HG03457 (cell line): Measurements from ENCODE around the gene MED14.

ENCODE experiments used
- ATAC-seq: cut with Tn5 transposase; IDR thresholded peaks from one replicate; pipeline ENCODE4 v1.9.1; 2021; ENCODE audit warnings: moderate number of reproducible peaks; ENCODE audit not compliant: unreplicated experiment

The MED14 gene

GRCh38 chrX:40615976-40616375 is 119.4 kb downstream of the MED14 start:
- no peak for ATAC-seq

- ATAC-seq, result no peak
These were observed 122.8 kb downstream of the MED14 start for GRCh38 chrX:40612511-40612910.

GRCh38 chrX:40607381-40607780 is 128.0 kb downstream of the MED14 start:
- no peak for ATAC-seq

- no peak for ATAC-seq
These were observed 131.9 kb downstream of the MED14 start for GRCh38 chrX:40603446-40603845.
